HepG2 (cell line): Measurements from ENCODE around the gene BMX. TPM values are rescaled to one million over a fixed set of nuclear protein-coding genes. Genes with fewer than 3 reads are reported as not detected.

Source experiments
- ATAC-seq: fragments of 200-7000 bp; cut with Tn5 transposase; 3 replicates; pipeline ENCODE4 v1.9.1; 2020; ENCODE audit warnings: mild to moderate bottlenecking, moderate library complexity
- BruUV-seq: library from RNA; stranded (reverse); fragments of 400-500 nt; replicated peaks from 2 replicates; lab custom pipeline; 2021; lab: Mats Ljungman, UMichigan
- CTCF ChIA-PET: fragments of 300-600 bp; formaldehyde crosslinking; extraction: SDS; loops from one replicate; lab custom pipeline; 2021; ENCODE audit warnings: low total read pairs, inconsistent platforms, low intra/inter-chr PET ratio; lab: Yijun Ruan, JAX
- POLR2A ChIA-PET: fragments of 350-600 bp; sonication (Branson Sonifier 250); formaldehyde crosslinking; loops from one replicate; lab custom pipeline; 2020; ENCODE audit warnings: antibody characterized with exemption, inconsistent platforms; lab: Yijun Ruan, JAX
- DNase-seq: peaks from one replicate; pipeline ENCODE4 v3.0.0-alpha.2; 2015; ENCODE audit warnings: low spot score
- FAIRE-seq: peaks from 3 replicates; lab custom pipeline; 2011; peaks lifted over from hg19 to GRCh38; lab: Jason Lieb, UNC
- H2AFZ ChIP-seq: one replicate; pipeline ENCODE4 v1.6.1; 2011; ENCODE audit warnings: low read length, inconsistent platforms
- H3K27ac ChIP-seq: fragments of 300-600 bp; 3 replicates; pipeline ENCODE4 v1.8.0; 2011; ENCODE audit warnings: mixed run types, mild to moderate bottlenecking, mixed read lengths, low read length, inconsistent platforms; ENCODE audit not compliant: insufficient read depth; ENCODE audit errors: extremely low read length
- H3K27me3 ChIP-seq, 2 experiments: fragments of 200-600 bp in 1 of 2; 2 replicates in 1 of 2; 3 replicates in 1 of 2; pipeline versions ENCODE4 v1.6.0 to v1.8.0; 2011; ENCODE audit warnings: low read length in 2 of 2, mild to moderate bottlenecking in 2 of 2, moderate library complexity in 2 of 2, inconsistent platforms in 1 of 2; ENCODE audit not compliant: insufficient read depth in 2 of 2, control insufficient read depth in 1 of 2
- H3K36me3 ChIP-seq, 2 experiments: fragments of 200-600 bp in 1 of 2; replicated peaks in 1 of 2; 2 replicates in 1 of 2; 3 replicates in 1 of 2; pipeline versions ENCODE4 v1.5.1 to v1.8.0; 2011; ENCODE audit warnings: low read length in 2 of 2, inconsistent platforms in 1 of 2; ENCODE audit not compliant: insufficient read depth in 2 of 2, control insufficient read depth in 1 of 2
- H3K4me1 ChIP-seq: 2 replicates; pipeline ENCODE4 v1.5.1; 2012; ENCODE audit warnings: low read length, inconsistent platforms; ENCODE audit not compliant: insufficient read depth
- H3K4me2 ChIP-seq: 2 replicates; pipeline ENCODE4 v1.6.0; 2011; ENCODE audit warnings: low read depth, low read length, inconsistent platforms
- H3K4me3 ChIP-seq, 3 experiments: fragments of 200-600 bp in 1 of 3; sonication (generic), shearing (Covaris generic) in 1 of 3; replicated peaks in 1 of 3; 2 replicates each; pipeline ENCODE4 v1.5.1; 2011 to 2016; ENCODE audit warnings: low read length in 3 of 3, inconsistent platforms in 2 of 3, low read depth in 2 of 3, mild to moderate bottlenecking in 2 of 3, control low read depth in 1 of 3, mixed read lengths in 1 of 3; ENCODE audit not compliant: insufficient read depth in 1 of 3
- H3K79me2 ChIP-seq: one replicate; pipeline ENCODE4 v1.6.1; 2011; ENCODE audit warnings: low read length, inconsistent platforms; ENCODE audit not compliant: insufficient read depth
- H3K9ac ChIP-seq: 2 replicates; pipeline ENCODE4 v1.6.0; 2011; ENCODE audit warnings: mild to moderate bottlenecking, low read depth, low read length, inconsistent platforms; ENCODE audit not compliant: insufficient read depth
- H3K9me3 ChIP-seq: 2 replicates; pipeline ENCODE4 v1.5.1; 2012; ENCODE audit warnings: mild to moderate bottlenecking, low read length
- H4K20me1 ChIP-seq: 2 replicates; pipeline ENCODE4 v1.6.0; 2011; ENCODE audit warnings: inconsistent platforms, mild to moderate bottlenecking, low read length, moderate library complexity; ENCODE audit not compliant: insufficient read depth
- ZNF737 ChIP-seq: sonication (generic); formaldehyde crosslinking; IDR thresholded peaks from 2 replicates; pipeline ENCODE4 v1.5.0; 2020; ENCODE audit warnings: missing genetic modification reagents, mild to moderate bottlenecking, borderline replicate concordance
- ZNF747 ChIP-seq: sonication (generic); formaldehyde crosslinking; IDR thresholded peaks from 2 replicates; pipeline ENCODE4 v1.8.1; 2023; ENCODE audit warnings: missing genetic modification reagents, mild to moderate bottlenecking, borderline replicate concordance
- WGBS: methylation state at CpG from one replicate; pipeline ENCODE4 v1.1.6; 2017; ENCODE audit warnings: low lambda C conversion rate; 5-methylcytosine and 5-hydroxymethylcytosine counted together
- in situ Hi-C: cut with HindIII; loops from 2 replicates; pipeline ENCODE4 v1.10.0; 2017; ENCODE audit warnings: low pct_unique_long_range_greater_than_20kb; ENCODE audit not compliant: extremely low pct_ligation_motif_present
- intact Hi-C: fragments of 100-400 bp; cut with micrococcal nuclease; formaldehyde crosslinking; loops from one replicate; pipeline ENCODE4 v1.10.0; 2022; ENCODE audit not compliant: unreplicated experiment
- polyA plus RNA-seq, 8 experiments: library from polyadenylated mRNA; depleted of rRNA in 3 of 8; stranded (reverse) in 7 of 8; unstranded in 1 of 8; fragments of >200 nt; fragmentation: Illumina TruSeq in 4 of 8; extraction: Trizol in 4 of 8; gene quantifications; 2 replicates each; pipeline versions ENCODE4 v1.2.1 to v1.2.3, GENCODE V29; 2011 to 2016; ENCODE audit warnings: low read depth in 4 of 8, missing spikeins in 1 of 8, mixed read lengths in 1 of 8; ENCODE audit not compliant: insufficient read depth in 1 of 8
- total RNA-seq, 5 experiments: library from RNA; depleted of rRNA; stranded (reverse); fragments of >200 nt; fragmentation: Illumina TruSeq; extraction: Trizol; gene quantifications; 2 replicates each; pipeline ENCODE4 v1.2.3, GENCODE V29; 2016; ENCODE audit warnings: low read depth in 1 of 5
- TF ChIP-seq, protein P1 (sequence below): IDR thresholded peaks from 2 replicates; pipeline ENCODE4 v1.6.1; 2016; ENCODE audit warnings: low read depth
- TF ChIP-seq, protein P2 (sequence below): sonication (generic); formaldehyde crosslinking; IDR thresholded peaks from 2 replicates; pipeline ENCODE4 v1.5.0; 2020; ENCODE audit warnings: mild to moderate bottlenecking, missing genetic modification reagents, moderate library complexity

Gene BMX
- total and polyA plus RNA-seq, 2 of the 13 experiments (the other 11 are each of a cell fraction or from before 2014, with no cell fraction given): not detected

DNA sequence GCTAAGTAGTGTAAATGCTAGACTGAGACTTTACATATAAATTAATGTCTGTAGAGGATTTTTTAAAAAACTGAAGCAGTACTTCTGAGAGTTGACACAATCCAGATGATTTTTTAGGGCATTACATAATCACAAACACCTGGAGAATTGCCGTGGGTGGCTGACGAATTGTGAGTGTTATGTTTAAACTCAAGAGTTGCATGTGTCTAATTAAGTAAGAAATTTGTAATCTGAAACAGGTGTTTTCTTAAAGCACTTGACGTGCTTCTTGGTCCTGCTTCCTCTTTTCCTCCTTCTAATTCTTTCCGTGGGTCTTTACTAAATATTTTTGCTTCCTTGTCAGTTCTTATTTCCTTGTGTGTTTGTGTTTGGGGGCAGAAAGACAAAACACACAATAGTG is 35.3 kb upstream of the BMX start:
- ATAC-seq (no peak), FAIRE-seq (no peak), DNase-seq (no peak)
- no peaks in the 10 kb centered on the region for H3K27me3 ChIP-seq
- H3K4me3 ChIP-seq: no peak overlapping the region
- CTCF ChIA-PET: no interaction called here
- H2AFZ ChIP-seq: no peak overlapping the region
- no peaks in the 10 kb centered on the region for H3K9me3 ChIP-seq
- intact Hi-C loops (loop anchor here (5.0 kb wide), 1 partner anchor 187 kb away; no protein-coding TSS in a partner anchor), in situ Hi-C loops (loop anchor here (10.0 kb wide), 1 partner anchor 121 kb away; no protein-coding TSS in a partner anchor)
- no TSS peak for BruUV-seq
- H3K9ac ChIP-seq: no peak overlapping the region
- H3K27ac ChIP-seq: no peak overlapping the region
- H3K36me3 ChIP-seq: no peaks in the 10 kb centered on the region
- POLR2A ChIA-PET: no interaction called here
- WGBS: 92% methylated on average over 4 of the region's 4 CpGs
- no peaks in the 10 kb centered on the region for H3K4me1 ChIP-seq
- H3K4me2 ChIP-seq: no peak overlapping the region
- H3K79me2 ChIP-seq: no peaks in the 10 kb centered on the region
- H4K20me1 ChIP-seq: no peaks in the 10 kb centered on the region
- TF ChIP-seq, protein P1, sequence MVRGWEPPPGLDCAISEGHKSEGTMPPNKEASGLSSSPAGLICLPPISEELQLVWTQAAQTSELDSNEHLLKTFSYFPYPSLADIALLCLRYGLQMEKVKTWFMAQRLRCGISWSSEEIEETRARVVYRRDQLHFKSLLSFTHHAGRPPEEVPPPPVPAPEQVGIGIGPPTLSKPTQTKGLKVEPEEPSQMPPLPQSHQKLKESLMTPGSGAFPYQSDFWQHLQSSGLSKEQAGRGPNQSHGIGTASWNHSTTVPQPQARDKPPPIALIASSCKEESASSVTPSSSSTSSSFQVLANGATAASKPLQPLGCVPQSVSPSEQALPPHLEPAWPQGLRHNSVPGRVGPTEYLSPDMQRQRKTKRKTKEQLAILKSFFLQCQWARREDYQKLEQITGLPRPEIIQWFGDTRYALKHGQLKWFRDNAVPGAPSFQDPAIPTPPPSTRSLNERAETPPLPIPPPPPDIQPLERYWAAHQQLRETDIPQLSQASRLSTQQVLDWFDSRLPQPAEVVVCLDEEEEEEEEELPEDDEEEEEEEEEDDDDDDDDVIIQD: no peak
- no peak for TF ChIP-seq ZNF747 (CRISPR knock-in tag)

DNA sequence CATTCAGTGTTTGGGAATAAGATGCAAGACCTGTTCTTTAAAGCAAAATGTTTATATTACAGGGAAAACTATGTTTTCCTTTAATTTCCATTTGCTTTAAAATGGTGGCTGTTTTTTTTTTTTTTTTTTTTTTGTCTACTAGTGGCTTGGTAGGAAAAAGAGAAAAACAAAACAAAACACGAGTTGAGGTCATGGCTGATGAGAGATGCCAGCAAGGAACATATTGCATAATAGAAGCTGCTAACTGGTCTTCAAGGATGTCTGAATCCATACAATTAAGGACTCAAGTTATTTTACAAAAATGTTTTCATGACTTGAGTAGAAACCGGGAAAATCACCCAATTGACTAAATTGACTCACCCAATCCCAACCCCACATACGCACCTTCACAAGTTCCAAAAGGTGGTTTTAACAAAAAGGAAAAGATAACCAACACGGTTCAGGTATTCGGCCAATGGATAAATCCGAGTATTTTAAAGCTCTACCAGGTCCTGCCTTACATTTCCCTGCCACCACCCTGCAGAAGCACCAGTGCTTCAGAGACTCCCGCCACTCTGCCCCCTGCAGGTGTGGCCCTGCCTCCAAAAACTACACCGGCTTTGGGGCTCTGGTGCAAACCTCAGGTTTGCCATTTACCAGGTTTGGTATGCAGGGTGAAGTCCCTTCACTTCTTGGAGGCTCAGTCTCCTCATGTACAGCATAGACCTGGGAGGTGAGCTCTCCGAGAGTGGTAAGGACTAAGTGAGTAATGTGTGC is 34.5 kb upstream of the BMX start:
- H3K4me1 ChIP-seq: no peaks in the 10 kb centered on the region
- H4K20me1 ChIP-seq: no peaks in the 10 kb centered on the region
- intact Hi-C loops (loop anchor here (5.0 kb wide), 1 partner anchor 186 kb away; no protein-coding TSS in a partner anchor), in situ Hi-C loops (loop anchor here (10.0 kb wide), 1 partner anchor 121 kb away; no protein-coding TSS in a partner anchor)
- no peak overlapping the region for H2AFZ ChIP-seq
- POLR2A ChIA-PET: no interaction called here
- H3K9me3 ChIP-seq: no peaks in the 10 kb centered on the region
- DNase-seq (no peak), FAIRE-seq (no peak), ATAC-seq (no peak)
- H3K4me2 ChIP-seq: no peak overlapping the region
- no peak overlapping the region for H3K9ac ChIP-seq
- H3K79me2 ChIP-seq: no peaks in the 10 kb centered on the region
- H3K4me3 ChIP-seq: no peak overlapping the region
- TF ChIP-seq ZNF737 (CRISPR knock-in tag): no peak
- TF ChIP-seq, protein P2, sequence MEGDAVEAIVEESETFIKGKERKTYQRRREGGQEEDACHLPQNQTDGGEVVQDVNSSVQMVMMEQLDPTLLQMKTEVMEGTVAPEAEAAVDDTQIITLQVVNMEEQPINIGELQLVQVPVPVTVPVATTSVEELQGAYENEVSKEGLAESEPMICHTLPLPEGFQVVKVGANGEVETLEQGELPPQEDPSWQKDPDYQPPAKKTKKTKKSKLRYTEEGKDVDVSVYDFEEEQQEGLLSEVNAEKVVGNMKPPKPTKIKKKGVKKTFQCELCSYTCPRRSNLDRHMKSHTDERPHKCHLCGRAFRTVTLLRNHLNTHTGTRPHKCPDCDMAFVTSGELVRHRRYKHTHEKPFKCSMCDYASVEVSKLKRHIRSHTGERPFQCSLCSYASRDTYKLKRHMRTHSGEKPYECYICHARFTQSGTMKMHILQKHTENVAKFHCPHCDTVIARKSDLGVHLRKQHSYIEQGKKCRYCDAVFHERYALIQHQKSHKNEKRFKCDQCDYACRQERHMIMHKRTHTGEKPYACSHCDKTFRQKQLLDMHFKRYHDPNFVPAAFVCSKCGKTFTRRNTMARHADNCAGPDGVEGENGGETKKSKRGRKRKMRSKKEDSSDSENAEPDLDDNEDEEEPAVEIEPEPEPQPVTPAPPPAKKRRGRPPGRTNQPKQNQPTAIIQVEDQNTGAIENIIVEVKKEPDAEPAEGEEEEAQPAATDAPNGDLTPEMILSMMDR (CRISPR knock-in tag): 0 out of 2 replicates have a peak, but pooled peaks have one; percentile 20
- no peaks in the 10 kb centered on the region for H3K36me3 ChIP-seq
- BruUV-seq: no TSS peak
- WGBS: 94% methylated on average over 8 of the region's 9 CpGs
- H3K27me3 ChIP-seq: no peaks in the 10 kb centered on the region
- CTCF ChIA-PET: no interaction called here
- no peak overlapping the region for H3K27ac ChIP-seq
